Daoy (cell line): ENCODE results near the gene GNAQ. TPM values are rescaled to one million over a fixed set of nuclear protein-coding genes. Genes with fewer than 3 reads are reported as not detected.

ENCODE experiments used
- DNase-seq: peaks from one replicate; pipeline ENCODE4 v3.0.0-alpha.2; 2015; ENCODE audit warnings: low read depth
- total RNA-seq: library from RNA; depleted of rRNA; stranded (reverse); fragments of >200 nt; shearing (Covaris generic); gene quantifications from 2 replicates; pipeline ENCODE4 v1.2.3, GENCODE V29; 2014

Gene GNAQ
- total RNA-seq, 1 experiment from 2014 or later: 21.7 TPM

DNA sequence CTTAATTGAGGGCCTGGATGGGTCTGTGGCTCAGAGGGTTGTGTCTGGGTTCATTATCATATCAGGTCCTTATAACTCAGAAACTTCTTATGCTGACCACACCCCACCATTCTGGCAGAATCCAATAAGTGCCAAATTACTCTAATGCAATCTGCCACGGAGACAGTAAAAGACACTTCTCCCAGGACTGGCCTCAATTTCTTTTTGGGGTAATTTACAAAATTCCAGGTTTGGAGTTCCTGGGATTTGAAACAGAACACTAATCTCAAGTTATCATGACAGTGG lies 187.8 kb downstream of the GNAQ start:
- no peak for DNase-seq

GRCh38 chr9:77843076-77843870 lies 188.3 kb downstream of the GNAQ start:
- no peak for DNase-seq

DNA sequence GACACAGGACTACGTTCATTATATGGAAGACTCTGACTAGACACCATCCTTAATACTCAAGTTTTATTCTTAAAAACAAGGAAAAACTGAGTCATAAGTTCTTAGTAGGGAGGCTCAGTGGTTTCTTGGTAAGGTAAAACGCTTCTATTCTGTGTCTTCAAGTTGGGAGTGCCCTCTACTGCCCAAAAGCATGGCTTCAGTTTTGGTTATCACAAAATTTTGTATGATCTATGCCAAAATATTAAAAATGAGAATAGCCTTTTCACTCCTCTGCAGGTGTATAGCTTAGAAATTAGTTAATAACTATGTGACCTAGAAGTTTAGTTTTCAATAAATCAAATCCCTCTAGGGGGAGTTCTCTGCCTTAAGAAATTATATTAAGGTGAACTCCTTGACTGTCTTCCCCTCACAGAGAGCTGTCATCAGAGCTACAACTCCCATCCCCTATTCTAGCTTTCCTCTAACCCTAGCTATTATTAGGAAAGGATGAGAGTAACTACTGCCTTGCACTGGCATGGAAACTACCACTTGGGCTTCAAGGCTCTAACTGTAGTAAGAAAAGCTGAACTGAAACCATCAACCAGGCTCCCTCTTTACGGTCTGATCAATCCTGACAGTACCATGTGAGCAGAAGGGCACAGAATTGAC lies 189.7 kb downstream of the GNAQ start:
- DNase-seq: no peak

DNA sequence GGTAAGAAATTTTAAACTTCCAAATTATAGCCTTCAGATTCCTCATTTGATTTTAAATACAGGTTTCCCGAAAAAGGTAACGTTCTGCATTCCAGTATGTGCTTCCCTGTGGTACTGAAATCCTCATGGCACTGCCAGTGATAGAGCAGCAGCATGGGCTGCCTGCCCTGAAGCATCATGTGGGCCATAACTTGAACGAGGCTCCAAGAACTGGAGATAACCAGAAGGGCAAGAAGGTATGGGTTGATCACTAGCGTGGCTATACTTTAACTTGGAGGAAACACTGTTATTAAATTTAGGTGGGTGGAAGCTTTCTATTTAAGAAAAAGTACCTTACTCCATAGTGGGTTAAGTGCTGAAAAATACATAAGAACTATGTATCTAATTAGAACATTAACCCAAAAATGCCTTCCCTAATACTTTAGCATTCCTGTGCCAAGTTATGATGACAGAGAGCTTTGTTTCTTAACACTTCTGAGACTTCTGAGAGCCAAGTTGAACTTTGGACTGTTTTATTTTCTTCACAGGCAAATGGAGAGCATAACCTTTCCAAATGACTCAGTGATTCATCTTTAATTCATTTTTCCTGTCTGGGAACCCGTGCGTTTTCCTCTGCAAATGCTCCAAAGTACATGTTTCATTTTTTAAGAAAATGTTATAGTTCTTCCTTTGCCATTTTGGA lies 192.0 kb downstream of the GNAQ start:
- peak; percentile 22 for DNase-seq

DNA sequence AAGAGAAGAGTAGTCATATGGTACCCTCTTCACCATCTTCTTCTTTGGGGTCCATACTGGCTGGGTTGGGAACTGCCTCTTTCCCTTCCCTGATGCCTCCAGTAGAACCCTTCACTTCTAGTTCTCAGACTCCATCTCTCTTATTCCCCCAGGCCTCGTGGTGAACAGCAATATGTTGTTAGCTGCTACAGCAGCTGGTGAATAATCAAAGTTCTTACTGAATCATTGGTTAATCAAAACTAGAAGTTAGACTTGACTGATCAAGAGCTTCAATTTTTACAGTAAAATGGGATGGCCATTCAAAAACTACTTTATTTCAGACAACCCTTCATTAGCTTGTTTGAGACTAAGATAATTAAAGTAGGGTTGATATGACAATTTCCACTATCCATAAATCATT lies 192.6 kb downstream of the GNAQ start:
- no peak for DNase-seq

DNA sequence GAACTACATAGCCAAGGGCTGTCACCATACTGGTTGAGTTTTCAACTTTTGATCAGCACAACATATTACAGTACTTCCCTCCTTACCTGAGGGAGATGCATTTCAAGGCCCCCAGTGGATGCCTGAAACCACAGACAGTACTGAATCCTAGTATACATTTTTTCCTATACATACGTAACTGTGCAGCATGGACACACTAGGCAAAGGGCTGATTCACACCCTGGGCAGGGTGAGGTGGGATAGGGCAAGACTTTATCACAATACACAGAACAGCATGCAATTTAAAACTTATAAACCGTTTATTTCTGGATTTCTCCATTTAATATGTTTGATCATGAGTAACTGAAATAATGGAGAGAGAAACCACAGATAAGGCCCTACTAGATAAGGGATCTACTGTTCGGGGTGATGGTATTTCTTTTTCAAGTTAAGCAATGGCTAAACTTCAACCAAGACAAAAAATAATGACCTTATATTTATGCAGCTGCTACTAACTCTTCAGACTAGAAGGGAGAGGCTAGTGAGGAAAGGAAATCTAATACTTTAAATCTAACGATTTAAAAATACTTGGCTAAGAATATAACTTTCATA lies 196.6 kb downstream of the GNAQ start:
- DNase-seq: no peak

DNA sequence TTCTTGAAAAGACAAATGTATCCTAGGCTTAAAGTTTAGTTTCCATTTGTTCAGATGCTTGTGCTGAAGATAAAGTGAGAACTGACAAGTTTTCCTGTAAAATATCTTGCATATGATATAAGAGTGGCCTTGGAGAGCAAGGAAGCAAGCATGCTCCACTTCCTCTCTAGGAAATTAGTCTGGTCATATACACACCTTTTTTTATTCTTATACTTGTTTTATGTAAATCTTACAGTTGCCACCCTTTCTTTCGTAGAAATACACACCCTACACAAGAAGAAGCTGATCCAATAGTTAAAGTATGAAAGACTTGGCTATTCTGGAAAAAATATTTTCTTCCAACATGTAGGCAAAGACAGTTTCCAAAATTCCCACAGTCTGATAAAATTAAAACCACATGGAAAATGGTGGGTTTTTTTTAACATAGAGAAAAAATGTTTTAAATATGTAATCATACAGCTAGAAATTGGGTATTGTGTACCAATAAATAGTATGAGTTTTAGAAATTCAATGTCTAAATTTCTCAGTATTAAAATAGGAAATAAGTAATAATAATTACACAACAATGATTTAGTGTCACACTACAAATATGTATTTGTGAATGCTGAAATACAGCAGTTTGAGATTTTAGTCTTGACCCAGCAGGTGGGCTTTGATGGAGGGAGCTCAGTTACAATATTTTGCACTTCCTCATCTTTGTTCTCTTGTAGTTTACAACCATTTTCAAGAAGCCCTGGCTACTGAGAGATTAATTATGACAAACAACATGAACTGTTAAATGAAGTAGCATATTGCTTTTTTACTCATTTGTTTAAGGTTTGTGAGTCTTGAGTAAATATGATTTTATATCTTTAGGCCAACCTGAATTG lies 197.8 kb downstream of the GNAQ start:
- DNase-seq: no peak

DNA sequence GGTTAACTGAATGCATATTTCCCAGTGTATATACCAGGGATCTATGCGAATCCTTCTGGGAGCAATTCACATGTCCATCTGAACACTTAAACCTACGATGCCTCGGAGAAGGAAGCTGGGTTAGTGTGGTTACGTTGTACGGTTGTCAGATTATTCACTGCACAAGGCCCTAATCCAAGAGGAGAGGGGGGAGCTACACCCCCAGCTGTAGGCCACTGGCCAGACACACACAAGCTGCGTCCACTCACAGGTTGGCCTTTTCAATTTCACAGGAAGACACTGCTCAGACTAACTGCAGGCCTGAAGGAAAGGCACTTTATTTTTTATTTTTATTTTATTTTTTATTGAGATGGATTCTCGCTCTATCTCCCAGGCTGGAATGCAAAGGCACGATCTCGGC lies 199.0 kb downstream of the GNAQ start:
- DNase-seq: no peak

GRCh38 chr9:77831781-77832180 lies 199.8 kb downstream of the GNAQ start:
- no peak for DNase-seq

GRCh38 chr9:77830618-77831285 lies 200.9 kb downstream of the GNAQ start:
- no peak for DNase-seq

GRCh38 chr9:77829420-77829819 lies 202.2 kb downstream of the GNAQ start:
- DNase-seq: no peak

GRCh38 chr9:77827104-77827784 lies 204.4 kb downstream of the GNAQ start:
- no peak for DNase-seq

- no peak for DNase-seq
Measured at GRCh38 chr9:77826621-77827020, 205.0 kb downstream of the GNAQ start.

- no peak for DNase-seq
Measured at GRCh38 chr9:77826116-77826515, 205.5 kb downstream of the GNAQ start.

GRCh38 chr9:77825361-77825760 lies 206.2 kb downstream of the GNAQ start:
- DNase-seq: no peak

- peak; percentile 77 for DNase-seq
Measured at GRCh38 chr9:77820293-77820954, 211.2 kb downstream of the GNAQ start.

GRCh38 chr9:77819657-77820056 lies 212.0 kb downstream of the GNAQ start:
- no peak for DNase-seq

DNA sequence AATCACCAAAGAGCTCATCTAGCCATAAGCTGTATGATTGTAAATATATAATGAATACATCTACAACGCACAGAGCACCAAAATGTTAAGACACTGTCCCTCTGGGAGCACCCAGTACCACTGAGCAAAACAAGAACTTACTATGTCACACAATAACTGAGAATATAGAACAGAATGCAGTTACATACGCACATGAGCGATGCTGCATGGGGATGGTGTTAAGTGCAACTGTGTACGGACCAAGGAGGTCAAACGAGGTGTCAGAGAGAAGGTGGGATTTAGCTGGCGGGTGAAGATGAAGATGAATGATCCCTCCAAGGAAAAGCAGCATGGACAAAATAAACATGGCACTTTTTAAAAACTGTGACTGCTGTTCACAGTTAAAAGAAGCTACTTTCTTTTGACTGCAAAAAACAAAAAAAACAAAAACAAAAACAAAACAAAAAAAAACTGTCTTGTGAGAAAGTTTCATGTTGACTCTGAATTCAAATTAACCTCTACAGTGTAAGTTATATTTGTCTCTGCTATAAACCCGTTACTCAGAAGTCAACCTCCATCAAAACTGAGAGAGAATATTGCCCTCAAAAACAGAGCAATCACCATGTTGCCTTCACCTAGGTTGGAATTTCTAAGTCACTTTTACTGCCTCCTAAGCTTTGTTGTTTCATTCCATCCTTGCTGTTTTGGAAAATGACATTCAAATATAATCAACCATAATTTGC lies 213.9 kb downstream of the GNAQ start:
- DNase-seq: no peak

- no peak for DNase-seq
Measured at GRCh38 chr9:77816641-77817341, 214.8 kb downstream of the GNAQ start.
